ENCODE results near the gene NFIX. TPM values are rescaled to one million over a fixed set of nuclear protein-coding genes. Genes with fewer than 3 reads are reported as not detected.

NFIX gene
- total and polyA plus RNA-seq, 9 of the 15 experiments (the other 6 are each of a cell fraction or from before 2014, with no cell fraction given): 0.28 to 26.8 (median 5.4) TPM

DNA sequence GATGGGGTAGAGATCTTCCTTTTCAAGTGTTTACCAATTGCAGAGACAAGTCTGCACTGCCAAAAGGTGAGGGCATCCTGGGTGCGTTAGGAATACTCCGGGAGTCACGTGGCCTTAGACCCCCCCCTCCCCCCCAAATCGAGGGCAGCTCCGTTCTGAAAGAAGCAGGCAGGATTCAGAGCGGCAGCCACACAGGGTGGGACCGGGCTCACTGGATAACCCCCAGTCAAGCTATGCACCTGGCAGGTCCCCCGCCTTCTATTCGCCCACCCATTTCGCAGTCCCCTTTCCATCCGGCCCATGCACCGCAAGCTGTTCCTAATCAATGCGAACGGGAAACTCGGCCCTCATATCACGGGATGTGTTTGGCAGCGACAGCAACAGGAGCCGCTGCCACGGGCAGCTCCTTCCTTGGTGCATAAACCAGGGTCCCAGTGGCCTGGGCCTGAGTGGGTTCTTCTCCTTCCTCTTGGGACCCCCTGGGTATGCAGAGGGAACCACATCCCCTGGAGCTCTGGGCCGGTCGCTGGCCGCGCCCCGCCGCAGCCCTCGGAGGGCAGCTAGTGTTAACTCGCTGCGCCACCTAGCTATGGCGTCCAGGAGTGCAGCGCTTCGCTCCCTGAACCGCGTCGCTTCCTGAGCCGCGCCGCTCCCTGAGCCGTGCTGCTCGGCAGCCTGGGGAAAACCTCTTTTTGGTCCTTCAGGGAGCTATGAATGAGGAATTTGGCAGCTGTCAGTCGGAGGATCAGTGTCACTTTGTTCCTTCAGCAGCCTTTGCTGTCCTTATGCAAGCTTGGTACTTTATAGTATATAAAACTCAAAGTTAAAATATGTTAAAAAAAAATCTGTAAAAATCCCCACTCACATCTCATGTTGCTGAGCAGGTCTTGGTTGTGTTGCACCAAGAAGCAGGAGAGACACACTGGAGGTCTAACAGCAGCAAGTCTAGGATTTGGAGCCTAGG is 66.0 kb downstream of the NFIX start (continued):
- TF ChIP-seq, protein P1, sequence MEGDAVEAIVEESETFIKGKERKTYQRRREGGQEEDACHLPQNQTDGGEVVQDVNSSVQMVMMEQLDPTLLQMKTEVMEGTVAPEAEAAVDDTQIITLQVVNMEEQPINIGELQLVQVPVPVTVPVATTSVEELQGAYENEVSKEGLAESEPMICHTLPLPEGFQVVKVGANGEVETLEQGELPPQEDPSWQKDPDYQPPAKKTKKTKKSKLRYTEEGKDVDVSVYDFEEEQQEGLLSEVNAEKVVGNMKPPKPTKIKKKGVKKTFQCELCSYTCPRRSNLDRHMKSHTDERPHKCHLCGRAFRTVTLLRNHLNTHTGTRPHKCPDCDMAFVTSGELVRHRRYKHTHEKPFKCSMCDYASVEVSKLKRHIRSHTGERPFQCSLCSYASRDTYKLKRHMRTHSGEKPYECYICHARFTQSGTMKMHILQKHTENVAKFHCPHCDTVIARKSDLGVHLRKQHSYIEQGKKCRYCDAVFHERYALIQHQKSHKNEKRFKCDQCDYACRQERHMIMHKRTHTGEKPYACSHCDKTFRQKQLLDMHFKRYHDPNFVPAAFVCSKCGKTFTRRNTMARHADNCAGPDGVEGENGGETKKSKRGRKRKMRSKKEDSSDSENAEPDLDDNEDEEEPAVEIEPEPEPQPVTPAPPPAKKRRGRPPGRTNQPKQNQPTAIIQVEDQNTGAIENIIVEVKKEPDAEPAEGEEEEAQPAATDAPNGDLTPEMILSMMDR (IDR thresholded peaks at IDR 0.05 in 2 of 3, conservative IDR thresholded peaks at IDR 0.05 in 1 of 3; ENCODE audit: insufficient read depth in 2 of 3, low read depth in 1 of 3, low read length in 3 of 3): peak; percentile 92 to 97 (median 95)
- 0 out of 2 replicates have a peak, but pooled peaks have one; percentile 22 for TF ChIP-seq MTA1 (IDR thresholded peaks at IDR 0.05; ENCODE audit: borderline replicate concordance)
- TF ChIP-seq, protein P2, sequence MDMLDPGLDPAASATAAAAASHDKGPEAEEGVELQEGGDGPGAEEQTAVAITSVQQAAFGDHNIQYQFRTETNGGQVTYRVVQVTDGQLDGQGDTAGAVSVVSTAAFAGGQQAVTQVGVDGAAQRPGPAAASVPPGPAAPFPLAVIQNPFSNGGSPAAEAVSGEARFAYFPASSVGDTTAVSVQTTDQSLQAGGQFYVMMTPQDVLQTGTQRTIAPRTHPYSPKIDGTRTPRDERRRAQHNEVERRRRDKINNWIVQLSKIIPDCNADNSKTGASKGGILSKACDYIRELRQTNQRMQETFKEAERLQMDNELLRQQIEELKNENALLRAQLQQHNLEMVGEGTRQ (CRISPR knock-in tag; IDR thresholded peaks at IDR 0.05): peak; percentile 73
- peak; percentile 60; the same call in 1 of the 2 replicates for TF ChIP-seq ZBTB7A (IDR thresholded peaks at IDR 0.05; ENCODE audit: borderline replicate concordance, control insufficient read depth, low read depth, low read length)
- no peak for TF ChIP-seq GABPA (tag; conservative IDR thresholded peaks at IDR 0.05; ENCODE audit: low read depth)
- TF ChIP-seq, protein P3, sequence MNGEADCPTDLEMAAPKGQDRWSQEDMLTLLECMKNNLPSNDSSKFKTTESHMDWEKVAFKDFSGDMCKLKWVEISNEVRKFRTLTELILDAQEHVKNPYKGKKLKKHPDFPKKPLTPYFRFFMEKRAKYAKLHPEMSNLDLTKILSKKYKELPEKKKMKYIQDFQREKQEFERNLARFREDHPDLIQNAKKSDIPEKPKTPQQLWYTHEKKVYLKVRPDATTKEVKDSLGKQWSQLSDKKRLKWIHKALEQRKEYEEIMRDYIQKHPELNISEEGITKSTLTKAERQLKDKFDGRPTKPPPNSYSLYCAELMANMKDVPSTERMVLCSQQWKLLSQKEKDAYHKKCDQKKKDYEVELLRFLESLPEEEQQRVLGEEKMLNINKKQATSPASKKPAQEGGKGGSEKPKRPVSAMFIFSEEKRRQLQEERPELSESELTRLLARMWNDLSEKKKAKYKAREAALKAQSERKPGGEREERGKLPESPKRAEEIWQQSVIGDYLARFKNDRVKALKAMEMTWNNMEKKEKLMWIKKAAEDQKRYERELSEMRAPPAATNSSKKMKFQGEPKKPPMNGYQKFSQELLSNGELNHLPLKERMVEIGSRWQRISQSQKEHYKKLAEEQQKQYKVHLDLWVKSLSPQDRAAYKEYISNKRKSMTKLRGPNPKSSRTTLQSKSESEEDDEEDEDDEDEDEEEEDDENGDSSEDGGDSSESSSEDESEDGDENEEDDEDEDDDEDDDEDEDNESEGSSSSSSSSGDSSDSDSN (IDR thresholded peaks at IDR 0.05; ENCODE audit: borderline replicate concordance in 1 of 2, low read depth in 2 of 2, low read length in 2 of 2): 0 out of 4 replicates have a peak, but pooled peaks of 1 of the 2 experiments have one; percentile 59
- TF ChIP-seq ZNF253 (CRISPR knock-in tag; conservative IDR thresholded peaks at IDR 0.05): no peak
- TF ChIP-seq PHF8 (IDR thresholded peaks at IDR 0.05; ENCODE audit: borderline replicate concordance, low read length): peak; percentile 6; the same call in 1 of the 2 replicates
- TF ChIP-seq KLF16 (IDR thresholded peaks at IDR 0.05): 0 out of 2 replicates have a peak, but pooled peaks have one; percentile 23
- TF ChIP-seq ZNF217 (CRISPR knock-in tag; IDR thresholded peaks at IDR 0.05): no peak
- 0 out of 4 replicates have a peak, but pooled peaks of 1 of the 2 experiments have one; percentile 38 for TF ChIP-seq NRF1 (conservative IDR thresholded peaks at IDR 0.05 in 1 of 2, IDR thresholded peaks at IDR 0.05 in 1 of 2)
- TF ChIP-seq, protein P4, sequence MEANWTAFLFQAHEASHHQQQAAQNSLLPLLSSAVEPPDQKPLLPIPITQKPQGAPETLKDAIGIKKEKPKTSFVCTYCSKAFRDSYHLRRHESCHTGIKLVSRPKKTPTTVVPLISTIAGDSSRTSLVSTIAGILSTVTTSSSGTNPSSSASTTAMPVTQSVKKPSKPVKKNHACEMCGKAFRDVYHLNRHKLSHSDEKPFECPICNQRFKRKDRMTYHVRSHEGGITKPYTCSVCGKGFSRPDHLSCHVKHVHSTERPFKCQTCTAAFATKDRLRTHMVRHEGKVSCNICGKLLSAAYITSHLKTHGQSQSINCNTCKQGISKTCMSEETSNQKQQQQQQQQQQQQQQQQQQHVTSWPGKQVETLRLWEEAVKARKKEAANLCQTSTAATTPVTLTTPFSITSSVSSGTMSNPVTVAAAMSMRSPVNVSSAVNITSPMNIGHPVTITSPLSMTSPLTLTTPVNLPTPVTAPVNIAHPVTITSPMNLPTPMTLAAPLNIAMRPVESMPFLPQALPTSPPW (CRISPR knock-in tag; IDR thresholded peaks at IDR 0.05): peak; percentile 48; the same call in 1 of the 2 replicates
- peak; percentile 52; the same call in 1 of the 2 replicates for TF ChIP-seq KAT7 (CRISPR knock-in tag; IDR thresholded peaks at IDR 0.05; ENCODE audit: borderline replicate concordance)
- no peak for TF ChIP-seq SMARCB1 (IDR thresholded peaks at IDR 0.05; ENCODE audit: insufficient read length, low read depth)
- TF ChIP-seq ATF7 (IDR thresholded peaks at IDR 0.05): 0 out of 2 replicates have a peak, but pooled peaks have one; percentile 21
- no peak for TF ChIP-seq SMAD3 (CRISPR knock-in tag; conservative IDR thresholded peaks at IDR 0.05)
- TF ChIP-seq POLR3A (IDR thresholded peaks at IDR 0.05; ENCODE audit: borderline replicate concordance, extremely low read depth, insufficient read depth, insufficient read length): no peak
- 0 out of 2 replicates have a peak, but pooled peaks have one; percentile 26 for TF ChIP-seq L3MBTL2 (IDR thresholded peaks at IDR 0.05)
- TF ChIP-seq ZBED1 (IDR thresholded peaks at IDR 0.05): no peak
